HG03159 (cell line): ENCODE data around the gene PPM1D.
A peak's percentile ranks its signal among the peaks of the same experiment; 100 is the strongest.
"Not testable (repeated sequence)": the region's sequence is repeated elsewhere in the genome, so short reads cannot be mapped to it uniquely, and the experiment has no call there.

ENCODE experiments used
- ATAC-seq: cut with Tn5 transposase; IDR thresholded peaks from one replicate; pipeline ENCODE4 v1.9.1; 2021; ENCODE audit warnings: mild to moderate bottlenecking, moderate library complexity; ENCODE audit not compliant: unreplicated experiment

The PPM1D gene

DNA sequence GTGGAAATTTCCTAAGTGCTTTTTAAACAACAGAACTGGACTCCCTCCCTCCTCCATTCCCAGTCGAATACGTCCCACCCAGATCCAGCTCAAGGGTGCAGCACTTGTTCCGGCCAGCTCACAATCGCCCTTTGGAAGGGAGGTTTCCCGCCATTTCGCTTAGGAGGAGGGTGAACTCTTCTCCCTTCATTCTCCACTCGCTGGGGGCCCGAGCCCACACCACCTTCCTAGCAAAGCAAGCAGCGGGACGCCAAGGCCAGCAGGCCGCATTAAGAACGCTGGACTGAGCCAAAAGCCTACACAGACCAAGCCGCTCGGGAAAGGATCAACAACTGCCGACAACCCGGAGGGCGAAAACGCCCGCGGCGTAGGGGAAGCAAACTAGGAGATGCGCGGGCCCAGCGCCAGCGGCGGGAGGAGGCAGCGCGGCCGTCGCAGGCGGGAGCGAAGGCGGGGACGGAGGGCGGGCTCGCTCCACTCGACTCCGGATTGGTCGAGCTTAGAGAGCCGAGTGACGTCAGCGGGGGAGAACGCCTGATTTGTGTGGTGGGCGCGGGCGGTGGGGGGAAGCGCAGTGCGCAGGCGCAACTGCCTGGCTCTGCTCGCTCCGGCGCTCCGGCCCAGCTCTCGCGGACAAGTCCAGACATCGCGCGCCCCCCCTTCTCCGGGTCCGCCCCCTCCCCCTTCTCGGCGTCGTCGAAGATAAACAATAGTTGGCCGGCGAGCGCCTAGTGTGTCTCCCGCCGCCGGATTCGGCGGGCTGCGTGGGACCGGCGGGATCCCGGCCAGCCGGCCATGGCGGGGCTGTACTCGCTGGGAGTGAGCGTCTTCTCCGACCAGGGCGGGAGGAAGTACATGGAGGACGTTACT, at the start of gene PPM1D:
Gene PPM1D (plus strand): TSS at position 574 of the 870 bp plus-strand sequence. CDS start 222 bp downstream, at position 796.
- peak; percentile 85 for ATAC-seq

DNA sequence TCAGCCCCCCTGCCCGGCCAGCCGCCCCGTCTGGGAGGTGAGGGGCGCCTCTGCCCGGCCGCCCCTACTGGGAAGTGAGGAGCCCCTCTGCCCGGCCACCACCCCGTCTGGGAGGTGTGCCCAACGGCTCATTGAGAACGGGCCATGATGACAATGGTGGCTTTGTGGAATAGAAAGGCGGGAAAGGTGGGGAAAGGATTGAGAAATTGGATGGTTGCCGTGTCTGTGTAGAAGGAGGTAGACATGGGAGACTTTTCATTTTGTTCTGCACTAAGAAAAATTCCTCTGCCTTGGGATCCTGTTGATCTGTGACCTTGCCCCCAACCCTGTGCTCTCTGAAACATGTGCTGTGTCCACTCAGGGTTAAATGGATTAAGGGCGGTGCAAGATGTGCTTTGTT, 47.7 kb upstream of the PPM1D start:
- not testable (repeated sequence) for ATAC-seq

DNA sequence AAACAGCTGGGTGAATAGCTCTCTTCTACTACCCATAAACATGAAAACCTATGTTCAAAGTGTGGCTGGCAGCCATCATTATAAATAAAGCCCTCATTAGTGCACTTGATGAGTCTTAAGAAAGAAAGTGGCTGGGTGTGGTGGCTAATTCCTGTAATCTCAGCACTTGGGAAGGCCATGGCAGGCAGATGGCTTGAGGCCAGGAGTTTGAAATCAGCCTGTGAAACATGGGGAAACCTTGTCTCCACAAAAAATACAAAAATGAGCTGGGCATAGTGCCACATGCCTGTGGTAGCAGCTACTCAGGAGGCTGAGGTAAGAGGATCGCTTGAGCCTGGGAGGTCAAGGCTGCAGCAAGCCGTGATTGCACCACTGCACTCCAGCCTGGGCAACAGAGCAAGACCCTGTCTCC, 45.6 kb upstream of the PPM1D start:
- ATAC-seq = no peak

DNA sequence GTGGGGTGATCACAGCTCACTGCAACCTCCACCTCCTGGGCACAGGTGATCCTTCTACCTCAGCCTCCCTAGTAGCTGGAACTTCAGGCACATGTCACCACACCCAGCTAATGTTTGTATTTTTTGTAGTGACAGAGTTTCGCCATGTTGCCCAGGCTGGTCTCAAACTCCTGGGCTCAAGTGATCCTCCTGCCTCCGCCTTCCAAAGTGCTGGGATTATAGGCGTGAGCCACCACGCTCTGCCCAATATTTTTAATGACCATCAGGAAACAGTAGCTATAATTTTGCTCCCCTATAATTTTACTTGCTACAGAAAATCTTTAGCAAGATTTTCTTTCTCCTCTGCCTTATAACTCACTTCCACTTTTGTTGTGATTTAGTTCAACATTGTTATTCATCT, 44.2 kb upstream of the PPM1D start:
- ATAC-seq = no peak

DNA sequence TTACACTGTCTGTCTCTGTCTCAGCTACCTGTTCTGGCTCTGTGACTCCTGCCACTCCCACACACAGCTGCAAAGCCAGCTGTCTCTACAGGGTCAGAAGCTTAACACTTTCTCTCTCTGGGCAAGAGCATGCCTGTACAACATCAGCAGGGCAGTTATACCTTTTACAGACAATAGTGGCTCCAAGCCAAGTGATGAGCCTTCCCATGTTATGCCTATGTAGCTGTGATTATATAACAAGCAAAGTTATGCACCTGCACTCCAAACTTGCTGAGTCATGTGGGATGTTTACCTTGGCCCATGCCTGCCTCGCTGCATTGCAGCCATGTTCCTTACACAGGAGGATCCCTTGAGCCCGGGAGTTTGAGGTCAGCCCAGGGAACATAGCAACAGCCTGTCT, 42.2 kb upstream of the PPM1D start:
- ATAC-seq = no peak

DNA sequence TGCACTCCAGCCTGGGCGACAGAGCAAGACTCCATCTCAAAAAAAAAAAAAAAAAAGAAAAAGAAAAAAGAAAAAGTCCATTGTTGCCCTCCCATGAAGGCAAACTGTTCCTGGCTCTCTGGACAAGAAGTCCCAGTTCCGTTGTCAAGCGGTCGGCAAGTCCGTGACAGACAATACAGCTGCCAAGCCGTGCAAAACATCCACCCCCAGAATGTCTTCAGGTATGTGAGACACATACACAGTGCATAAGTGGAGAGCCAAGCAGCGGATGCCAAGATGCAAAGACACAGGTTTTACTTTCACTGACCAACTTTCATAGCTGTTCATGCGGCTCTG, 40.4 kb upstream of the PPM1D start:
- no peak for ATAC-seq

DNA sequence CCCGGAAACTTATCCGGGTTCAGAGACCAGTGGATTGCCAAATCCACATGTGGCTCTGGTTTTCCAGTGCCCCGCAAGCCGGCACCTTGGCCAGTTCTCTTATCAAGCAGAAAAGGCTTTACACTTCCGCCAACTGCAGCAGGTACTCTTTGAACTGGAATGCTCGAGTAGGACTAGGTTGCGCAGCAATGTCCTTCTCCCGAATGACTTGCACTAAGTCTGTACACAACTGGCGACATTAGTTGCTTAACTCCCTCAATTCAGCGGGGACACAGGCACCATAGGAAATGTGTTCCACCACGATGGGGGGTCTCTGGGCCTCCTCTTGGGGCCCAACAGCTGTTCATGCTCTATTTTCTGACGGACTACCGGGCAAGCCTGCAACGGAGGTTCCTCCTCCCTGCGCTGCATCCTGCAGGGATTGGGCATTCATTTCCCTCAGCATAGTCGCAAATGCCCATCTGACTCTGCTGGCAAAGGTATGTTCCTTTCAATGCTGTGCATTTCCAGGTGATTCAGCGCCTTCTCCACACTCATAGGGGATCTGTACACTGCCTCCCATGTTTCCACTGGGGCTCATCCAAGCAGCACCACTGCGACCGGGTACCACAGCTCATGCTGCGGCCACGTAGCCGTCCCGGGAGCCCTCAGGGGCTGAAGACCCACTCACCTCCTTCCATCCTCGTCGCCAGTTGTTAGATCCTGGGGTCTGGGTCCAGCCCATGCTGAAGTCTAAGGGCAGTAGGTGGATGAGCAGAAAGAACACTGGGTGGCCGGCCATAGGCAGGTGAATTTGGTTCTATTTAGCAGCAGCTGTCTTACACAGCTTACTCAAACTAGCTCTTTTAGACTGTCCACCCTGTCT, 39.8 kb upstream of the PPM1D start:
- no peak for ATAC-seq

DNA sequence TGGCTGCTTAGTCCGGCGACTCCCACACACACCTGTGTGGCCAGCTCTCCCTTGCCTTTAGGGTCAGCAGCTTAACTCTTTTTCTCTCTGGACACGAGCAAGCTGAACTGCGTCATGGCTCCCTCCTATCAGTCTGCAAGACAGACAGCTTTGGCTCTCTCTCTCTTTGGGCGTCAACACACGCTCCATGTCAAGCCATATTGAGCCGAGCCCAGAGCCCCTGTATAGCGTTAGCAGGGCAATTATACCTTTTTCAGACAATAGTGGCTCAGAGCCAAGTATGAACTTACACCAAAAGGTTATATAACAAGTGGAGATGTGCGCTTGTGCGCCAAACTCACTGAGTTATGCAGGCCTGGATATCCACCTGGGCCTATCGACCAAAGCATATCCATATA, 39.1 kb upstream of the PPM1D start:
- ATAC-seq = no peak

DNA sequence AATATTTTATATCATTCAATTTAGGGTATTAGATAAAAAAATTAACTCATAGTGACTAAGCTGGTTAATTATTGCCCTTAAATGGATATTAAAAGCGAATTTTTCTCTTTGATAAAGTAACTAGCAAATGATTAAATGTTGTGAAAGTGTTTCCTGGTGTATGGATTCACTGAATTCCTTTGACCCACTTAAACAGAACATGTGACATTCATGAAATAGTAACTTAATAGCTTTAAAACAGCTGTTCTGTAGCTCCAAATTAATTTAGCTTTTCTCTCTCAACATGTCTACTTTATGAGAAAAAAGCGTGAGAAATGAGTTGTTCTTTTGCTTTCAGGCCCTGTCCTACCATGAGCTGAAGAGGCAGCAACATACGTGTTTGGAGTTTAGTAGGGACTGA, 37.6 kb upstream of the PPM1D start:
- no peak for ATAC-seq

DNA sequence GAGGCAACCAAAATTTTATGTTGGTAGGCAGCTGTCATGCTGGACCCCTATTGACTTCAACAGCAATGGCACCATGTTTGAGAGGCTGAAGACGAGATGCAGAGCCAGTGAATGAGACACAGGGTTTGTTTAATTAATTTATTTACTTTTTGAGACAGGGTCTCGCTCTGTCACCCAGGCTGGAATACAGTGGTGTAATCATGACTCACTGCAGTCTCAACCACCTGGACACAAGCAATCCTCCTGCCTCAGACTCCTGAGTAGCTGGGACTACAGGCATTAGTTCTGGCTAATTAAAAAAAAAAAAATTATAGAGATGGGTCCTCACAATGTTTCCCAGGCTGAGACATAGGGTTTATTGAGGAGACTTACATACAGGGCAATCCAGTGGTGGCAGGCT, 36.2 kb upstream of the PPM1D start:
- no peak for ATAC-seq

DNA sequence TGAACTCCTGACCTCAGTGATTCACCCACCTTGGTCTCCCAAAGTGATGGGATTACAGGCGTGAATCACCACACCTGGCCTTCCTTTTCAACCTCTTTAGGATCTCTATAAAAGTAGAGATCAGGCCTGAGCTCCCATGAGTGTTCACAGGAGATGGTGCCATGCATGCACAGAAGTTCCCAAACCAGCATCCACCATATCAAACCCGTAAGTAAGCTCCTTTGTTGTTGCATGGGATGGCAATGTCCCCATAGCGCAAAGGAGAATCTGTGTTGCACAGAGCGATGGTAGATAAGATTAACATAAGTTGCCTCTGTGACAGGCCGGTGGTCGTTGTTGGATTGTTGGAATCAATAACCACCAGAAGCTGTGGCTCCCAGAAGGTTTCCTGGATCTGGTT, 34.8 kb upstream of the PPM1D start:
- ATAC-seq = no peak

DNA sequence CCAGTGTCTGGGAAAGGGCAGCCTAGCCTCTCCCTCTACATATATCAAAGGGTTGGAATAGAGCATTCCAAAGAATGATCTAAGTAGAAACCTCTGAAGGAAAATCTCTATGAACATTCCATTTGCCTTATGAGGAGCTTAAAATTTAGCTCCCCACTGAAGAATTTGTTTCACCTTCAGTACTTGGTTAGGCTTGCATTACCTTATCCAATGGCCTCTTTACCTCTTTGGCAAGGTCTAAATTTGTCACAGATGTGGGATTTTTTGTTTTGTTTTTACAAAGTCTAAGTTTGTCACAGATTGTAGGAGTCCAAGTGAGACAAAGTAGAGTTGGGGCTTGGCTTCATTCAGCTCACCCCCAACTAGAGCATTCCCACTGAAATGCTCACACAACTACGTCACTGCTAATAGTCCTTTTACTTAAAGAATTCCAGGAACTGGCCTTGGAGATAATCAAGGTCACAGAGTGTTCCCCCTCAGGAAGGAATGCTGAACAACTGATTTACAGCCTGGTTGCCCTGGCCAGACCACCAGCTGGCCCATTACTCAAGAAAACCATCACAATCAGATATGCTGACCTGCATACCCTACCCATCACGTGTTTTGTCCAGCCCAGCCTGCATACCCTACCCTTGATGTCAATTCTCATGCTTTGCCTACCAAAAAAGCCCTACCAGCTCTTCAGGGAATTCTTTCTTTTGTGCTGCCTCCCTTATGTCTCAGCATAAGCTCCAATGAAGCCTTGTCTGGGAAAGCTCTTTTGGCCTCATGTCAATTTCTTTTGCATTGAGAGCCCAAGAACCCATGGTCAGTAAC, 26.5 kb upstream of the PPM1D start:
- no peak for ATAC-seq

DNA sequence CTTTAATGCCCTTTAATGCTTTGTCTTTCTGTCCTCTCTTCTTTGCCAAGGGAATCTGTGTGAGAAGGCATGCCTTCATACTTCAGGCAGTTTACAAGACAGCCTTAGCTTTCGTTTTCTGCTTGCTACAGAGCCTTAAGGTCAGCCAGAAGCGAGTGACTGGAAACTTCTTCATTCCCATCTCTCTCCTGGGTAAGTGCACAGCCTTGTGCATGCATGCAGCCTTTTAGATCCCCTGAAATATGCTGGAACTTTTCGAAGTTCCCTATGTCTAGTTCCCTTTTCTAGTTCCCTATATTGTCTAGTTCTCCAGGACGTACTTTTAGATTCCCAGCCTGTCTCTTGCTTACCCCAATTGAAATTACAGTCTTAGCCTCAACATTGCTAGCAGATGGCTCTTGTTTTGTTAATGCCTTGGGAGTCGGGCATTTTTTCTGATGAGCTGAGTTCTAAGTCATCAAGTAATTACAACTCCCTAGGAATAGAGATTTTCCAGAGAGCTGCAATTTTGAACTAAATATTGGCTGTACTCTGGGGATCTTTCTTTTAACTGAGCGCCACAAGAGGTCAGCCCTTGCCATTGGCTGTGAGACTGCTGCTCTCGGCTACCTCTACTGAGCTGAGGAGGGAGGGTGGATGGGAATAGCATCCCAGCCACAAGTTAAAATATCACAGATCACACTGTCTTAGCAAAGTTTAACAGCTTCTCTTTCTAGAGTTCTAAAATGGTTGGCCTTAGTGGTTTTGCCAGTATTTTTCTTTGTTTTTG, 22.7 kb upstream of the PPM1D start:
- ATAC-seq = no peak

DNA sequence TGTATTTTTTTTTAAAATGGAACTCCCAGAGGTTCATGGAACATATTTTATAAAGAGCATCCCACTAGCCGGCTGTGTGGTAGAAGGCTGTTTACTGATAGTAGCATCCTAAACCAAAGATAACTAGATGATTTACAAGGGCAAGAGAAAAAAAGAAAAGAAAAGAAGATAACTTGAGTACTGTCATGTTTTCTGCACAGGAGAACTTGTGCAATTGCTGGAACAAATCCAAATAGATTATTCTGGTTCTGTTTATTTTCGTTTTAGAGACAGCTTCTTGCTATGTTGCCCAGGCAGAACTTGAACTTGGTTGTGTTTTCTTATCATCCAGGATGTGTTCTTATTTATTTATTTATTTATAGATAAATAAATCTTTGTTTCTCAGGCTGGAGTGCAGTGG, 20.9 kb upstream of the PPM1D start:
- ATAC-seq = no peak

DNA sequence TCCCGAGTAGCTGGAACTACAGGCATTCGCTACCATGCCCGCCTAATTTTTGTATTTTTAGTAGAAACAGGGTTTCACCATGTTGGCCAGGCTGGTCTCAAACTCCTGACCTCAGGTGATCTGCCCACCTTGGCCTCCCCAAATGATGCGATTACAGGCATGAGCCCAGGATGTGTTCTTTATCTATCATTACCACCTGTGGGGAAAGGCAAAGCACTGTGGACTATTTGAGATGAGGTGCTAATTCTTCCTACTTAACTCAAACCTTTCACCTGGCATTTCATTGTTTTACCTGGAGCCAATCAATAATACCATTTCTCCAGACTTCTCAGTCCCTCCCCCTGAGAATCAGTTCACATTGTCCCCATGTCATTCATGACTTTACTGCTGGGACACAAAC, 20.4 kb upstream of the PPM1D start:
- no peak for ATAC-seq

DNA sequence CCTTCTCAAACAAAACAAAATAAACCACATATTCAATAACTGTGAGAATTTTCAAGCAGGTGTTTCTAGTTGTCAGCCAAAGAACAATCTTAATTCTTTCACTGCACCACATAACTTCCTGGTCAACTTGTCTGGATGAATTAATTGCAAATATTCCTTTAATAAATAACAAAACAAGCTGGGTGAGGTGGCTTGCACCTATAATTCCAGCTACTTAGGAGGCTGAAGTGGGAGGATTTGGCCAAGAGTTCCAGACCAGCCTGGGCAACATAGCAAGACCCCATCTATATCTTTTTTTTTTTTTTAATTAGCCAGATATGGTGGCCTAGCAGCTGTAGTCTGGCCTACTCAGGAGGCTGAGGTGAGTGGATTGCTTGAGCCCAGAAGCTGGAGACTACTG, 17.0 kb upstream of the PPM1D start:
- ATAC-seq = no peak

DNA sequence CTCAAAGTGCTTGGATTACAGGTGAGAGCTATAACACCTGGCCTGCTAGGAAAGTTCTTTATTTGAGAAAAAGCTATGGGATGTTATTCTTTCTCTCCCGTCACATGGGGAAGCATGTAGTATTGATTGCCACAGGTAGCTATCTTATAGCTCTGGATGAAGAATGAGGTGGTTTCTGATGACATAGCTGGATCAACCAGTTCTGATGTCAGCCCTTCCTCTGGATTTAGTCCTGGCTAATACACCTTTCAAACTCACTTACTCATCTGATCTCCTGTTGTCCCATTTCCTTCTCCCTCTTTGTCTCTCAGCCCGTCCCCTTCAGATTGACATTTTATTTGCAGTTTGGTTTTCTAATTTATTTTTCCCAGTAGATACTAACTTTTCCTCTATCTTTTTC, 14.1 kb upstream of the PPM1D start:
- no peak for ATAC-seq

DNA sequence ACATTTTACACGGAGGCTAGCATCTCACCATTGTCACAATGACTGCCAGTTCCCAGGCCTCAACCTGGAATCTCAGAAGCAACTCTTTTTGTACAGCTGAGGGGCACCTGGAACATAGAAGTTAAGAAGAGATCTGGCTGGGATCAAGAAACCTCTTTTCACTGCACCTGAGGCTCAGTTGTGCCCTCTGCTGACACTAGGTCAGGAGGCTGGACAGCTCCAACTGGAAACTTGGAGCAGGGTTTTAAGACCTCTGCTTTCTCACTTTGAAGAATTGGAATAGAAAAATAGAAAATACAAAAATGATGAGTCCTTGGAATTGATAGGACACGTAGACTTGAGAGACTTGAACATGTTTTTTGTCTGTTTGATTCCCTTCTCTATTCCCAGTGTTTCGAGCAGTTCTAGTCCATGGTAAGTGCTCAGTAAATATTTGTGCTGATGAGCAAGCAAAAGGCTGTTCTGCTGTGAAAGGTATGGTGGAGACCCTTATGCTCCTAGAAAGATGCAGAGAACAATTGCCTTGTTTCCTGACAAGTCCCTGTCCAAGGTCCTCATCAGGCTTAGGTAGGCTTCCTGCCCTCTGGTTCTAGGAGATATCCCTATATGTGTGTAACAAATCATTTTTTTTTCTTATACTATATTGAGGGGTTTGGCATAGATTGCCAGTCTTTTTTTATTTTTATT, 13.6 kb upstream of the PPM1D start:
- ATAC-seq = no peak

DNA sequence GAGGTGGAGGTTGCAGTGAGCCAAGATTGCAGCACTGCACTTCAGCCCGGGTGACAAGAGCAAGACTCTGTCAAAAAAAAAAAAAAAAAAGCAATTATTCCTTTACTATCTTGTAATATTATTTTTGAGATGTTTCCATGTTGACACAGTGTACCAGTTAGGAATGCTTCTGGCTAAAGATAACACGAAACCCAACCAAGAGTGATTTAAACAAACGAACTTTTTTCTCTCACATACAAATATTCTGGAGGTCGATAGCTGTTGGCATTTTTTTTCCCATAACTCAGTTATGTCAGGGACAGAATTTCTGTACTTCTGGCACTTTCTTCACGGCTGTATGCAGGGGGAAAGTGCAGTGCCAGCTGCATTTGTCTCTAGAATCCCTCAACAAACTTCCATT, 9.9 kb upstream of the PPM1D start:
- no peak for ATAC-seq

DNA sequence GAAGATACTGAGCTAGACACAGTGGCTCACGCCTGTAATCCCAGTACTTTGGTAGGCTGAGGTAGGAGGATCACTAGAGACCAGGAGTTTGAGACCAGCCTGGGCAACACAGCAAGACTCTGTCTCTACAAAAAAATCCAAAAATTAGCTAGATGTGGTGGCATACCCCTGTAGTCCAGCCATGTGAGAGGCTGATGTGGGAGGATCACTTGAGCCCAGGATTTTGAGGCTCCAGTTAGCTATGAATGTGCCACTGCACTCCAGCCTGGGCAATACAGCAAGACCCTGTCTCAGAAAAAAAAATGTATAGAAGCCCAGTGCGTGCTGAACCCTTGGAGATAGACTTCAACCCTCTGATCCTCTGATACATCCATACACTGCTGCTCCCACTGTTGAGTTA, 7.2 kb upstream of the PPM1D start:
- ATAC-seq = no peak
